Activated CD4-positive, alpha-beta T cell treated with anti-CD3 and anti-CD28 coated beads, Interleukin-2, Interleukin-4, amounts not matched to agents 100 ng/mL and 50 ng/mL, durations not matched to agents 16 hours and 8 hours (primary cell): ENCODE results near the gene DNAJC16.
"Not testable (repeated sequence)": the region's sequence is repeated elsewhere in the genome, so short reads cannot be mapped to it uniquely, and the experiment has no call there.

Experiments used
- DNase-seq: peaks from one replicate; pipeline ENCODE4 v3.0.0-alpha.2; 2020; ENCODE audit warnings: low spot score

The DNAJC16 gene

DNA sequence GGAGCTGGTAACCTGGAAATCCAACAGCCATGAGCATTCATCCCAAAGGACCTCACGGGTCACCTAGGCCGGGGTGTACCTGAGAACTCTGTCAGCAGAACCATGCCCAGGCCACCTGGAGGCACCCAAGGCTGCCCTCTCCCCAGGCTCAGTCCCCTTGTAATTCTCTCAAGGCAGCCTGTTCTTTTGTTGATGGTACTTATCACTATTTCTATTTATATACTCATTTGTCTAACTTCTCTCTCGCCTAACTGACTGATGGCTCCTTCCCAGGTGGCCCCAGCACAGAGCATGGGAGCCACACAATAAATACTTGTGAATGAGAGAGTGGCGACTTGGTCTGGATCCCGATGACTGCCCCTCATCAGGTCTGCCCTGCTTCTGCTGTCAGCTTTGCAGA is 19.4 kb upstream of the DNAJC16 start:
- no peak for DNase-seq

DNA sequence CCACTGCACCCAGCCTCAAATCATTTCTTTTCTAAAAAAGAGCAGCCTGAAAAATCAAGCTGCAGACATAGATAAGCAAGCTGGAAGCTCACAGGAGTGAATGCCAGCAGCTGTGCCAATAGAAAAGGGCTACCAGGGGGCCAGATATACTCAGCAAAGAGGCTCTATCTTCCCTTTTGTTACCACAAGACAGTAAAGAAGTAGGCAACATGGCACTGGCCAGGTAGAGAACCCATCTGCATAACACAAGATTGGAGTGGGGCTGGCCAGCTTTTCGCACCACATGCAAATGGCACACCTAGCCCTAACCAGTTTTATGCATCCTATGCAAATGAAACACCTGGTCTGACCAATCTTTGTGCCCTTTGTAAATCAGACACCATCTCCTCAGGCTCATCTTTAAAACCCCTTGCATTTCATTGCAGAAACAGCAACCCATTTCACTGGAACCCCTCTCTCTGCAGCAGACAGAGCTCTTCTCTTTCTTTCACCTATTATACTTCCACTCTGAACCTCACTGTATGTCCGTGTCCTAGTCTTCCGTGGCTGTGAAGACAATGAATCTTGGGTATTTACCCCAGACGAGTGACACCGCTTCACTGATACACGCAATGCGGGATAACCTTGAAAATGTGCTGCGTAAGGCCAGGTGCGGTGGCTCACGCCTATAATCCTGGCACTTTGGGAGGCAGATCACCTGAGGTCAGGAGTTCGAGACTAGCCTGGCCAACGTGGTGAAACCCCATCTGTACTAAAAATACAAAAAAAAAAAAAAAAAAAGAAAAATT is 17.8 kb upstream of the DNAJC16 start:
- no peak for DNase-seq

DNA sequence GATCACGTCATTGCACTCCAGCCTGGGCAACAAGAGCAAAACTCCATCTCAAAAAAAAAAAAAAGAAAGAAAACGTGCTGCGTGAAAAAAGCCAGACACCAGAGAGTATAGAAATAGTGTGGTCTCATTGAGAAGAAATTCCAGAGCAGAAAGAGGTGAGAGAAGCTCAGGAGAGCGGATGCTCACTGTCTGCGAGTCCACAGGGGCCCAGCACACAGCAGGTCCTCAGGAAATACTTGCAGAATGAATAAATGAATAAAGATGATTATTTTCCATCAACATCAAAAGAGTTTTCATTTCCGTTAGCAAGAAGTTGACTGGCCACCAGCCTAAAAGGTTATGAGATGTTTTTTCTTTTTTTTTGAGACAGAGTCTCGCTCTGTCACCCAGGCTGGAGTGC is 17.1 kb upstream of the DNAJC16 start:
- no peak for DNase-seq

DNA sequence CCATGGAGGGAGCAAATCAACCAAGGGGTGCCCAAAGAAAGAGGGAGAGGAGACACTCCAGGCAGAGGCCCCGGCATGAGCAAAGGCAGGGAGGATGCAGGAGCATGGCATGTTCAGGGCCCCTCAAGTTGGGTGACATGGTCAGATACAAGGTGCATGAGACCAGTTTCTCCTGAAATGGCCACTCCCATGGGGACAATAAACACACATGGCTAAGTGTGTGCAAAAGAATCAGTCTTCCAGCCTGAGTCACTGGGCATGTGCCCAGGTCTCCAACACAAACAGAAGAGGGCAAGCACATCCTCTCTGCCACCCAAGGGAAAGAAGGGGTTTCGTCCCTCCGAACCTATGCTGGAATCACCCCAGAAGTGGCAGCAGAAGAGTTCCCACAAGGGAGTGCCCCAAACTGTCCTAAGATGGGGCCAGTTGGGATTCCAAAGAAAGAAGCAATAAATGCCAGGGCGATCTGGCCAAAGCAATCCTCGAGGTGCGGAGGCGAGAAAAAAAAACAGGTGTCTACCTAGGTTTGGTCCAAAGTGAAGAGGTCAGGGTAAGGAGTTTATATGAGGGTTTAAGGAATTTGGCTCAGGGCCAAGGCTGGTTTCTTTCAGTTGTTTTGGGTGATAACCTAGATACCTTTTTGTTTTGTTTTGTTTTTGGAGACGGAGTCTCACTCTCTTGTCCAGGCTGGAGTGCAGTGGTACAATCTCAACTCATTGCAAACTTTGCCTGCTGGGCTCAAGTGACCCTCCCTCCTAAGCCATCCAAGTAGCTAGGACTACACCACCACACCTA is 15.8 kb upstream of the DNAJC16 start:
- no peak for DNase-seq

DNA sequence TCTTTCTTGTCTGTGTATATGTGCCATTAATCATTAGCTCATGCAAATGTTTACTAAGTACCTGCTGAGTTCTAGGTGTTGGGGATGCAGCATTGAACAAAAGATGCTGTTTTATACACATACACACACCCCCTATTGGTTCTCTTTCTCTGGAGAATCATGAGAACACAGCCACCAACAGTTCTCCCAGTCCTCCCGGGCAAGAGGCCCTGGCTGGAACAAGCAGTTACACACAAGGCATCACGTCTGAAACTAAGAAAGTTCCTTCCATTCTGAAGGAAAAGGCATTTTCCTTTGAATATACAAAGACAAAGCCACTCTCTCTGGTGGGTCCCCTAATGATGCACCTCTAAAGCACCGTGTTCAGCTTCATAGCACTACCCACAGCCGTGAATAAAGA is 13.5 kb upstream of the DNAJC16 start:
- no peak for DNase-seq

DNA sequence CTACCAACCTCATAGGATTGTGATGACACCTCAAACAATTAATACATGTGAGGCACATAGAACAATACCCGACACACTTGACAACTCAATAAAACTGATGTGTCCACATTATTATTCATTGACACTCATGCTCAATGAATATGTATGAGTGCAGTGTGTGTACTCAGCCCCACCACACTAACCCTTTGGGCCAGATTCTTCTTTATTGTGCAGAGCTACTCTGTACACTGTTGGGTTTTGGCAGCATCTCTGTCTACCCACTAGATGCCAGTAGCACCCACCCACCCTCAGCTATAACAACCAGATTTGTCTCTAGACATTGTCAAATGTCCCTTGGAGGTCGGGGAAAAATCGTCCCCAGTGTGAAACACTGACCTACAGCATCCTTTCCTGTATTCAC is 12.7 kb upstream of the DNAJC16 start:
- DNase-seq: no peak

DNA sequence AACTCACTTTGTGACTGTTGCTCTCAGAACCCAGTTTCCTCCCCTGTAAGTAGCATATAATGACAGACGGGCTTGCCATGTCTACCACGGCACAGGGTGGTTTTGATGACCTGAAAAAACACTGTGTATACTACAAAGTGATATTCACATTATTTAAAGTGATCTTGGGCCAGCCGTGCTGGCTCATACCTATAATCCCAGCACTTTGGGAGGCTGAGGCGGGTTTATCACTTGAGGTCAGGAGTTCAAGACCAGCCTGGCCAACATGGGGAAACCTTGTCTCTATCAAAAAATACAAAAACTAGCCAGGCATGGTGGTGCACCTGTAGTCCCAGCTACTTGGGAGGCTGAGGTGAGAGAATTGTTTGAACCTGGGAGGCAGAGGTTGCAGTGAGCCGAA is 12.1 kb upstream of the DNAJC16 start:
- DNase-seq: not testable (repeated sequence)

DNA sequence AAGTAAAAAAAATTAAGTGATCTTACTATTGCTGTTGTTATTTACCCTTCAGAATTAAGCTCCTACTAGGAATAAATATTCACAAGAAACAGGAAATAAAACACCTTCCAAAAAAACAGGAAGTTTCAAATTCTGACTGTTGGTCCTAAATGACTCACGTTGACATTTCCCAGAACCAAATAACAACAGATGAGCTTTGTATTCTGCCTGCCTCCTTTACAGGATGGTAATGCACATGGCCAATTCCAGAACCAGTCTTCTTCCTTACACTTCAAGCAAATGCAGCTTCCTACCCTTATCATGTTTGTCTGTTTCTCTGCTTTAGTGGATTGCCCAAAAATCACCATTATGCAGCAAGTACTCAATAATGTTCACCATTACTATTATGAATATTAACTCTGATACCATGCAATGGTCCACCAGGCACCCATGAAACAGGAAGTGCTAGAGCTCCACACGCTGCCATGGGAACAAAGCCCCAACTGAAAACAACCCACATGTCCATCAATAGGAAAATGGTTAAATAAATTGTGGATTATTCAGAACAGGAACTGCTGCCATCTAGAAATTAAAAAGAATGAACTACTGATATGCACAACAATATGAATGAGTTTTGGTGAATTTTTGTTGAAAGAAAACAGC is 11.5 kb upstream of the DNAJC16 start:
- DNase-seq: peak; percentile 56

DNA sequence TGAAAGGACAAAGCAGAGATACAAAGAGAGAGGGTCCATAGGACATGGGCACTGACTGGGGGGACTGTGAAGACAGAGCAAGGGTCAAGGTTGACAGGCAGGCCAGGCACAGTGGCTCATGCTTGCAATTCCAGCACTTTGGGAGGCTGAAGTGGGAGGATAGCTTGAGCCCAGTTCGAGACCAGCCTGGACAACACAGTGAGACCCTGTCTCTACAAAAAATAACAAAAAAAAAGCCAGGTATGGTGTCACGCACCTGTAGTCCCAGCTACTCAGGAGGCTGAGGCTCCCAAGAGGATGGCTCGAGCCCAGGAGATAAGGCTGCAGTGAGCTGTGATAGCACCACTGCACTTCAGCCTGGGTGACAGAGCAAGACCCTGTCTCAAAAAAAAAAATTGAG is 7.0 kb upstream of the DNAJC16 start:
- DNase-seq: no peak

DNA sequence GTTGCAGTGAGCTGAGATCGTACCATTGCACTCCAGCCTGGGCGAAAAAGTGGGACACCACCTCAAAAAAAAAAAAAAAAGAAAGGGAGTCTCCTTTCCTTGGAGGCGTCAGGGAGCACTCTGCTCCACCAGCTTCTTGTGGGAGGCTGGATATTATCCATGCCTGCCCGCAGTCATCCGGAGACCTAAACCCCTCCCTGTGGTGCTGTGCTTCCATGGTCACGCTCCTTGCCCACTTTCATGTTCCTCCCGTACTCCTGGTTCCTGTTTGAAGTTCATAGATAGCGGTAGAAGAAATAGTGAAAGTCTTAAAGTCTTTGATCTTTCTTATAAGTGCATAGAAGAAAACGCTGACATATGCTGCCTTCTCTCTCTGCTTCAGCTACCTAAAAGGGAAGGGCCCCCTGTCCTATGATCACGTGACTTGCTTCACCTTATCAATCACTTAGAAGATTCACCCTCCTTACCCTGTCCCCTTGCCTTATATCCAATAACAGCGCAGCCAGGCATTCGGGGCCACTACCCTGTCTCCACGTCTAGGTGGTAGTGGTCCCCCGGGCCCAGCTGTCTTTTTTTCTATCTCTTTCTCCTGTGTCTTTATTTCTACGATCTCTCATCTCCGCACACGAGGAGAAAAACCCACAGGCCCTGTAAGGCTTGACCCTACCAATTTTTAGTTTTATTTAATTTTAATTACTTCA is 5.3 kb upstream of the DNAJC16 start:
- not testable (repeated sequence) for DNase-seq

DNA sequence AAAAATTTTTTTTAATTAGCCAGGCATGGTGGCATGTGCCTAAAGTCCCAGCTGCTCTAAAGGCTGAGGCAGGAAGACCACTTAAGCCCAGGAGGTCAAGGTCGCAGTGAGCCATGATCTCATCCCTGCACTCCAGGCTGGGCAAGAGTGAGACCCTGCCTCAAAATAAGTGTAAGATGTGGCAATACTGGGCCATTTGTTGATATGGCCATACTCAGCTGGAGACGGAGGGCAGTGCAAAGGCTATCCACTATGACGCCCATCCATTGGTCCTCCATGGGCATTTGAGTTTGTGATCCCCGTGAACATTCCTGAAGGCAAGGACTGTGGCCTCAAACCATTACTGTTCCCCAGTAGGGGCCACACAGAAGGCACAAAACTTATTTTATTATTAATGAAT is 4.1 kb upstream of the DNAJC16 start:
- no peak for DNase-seq

DNA sequence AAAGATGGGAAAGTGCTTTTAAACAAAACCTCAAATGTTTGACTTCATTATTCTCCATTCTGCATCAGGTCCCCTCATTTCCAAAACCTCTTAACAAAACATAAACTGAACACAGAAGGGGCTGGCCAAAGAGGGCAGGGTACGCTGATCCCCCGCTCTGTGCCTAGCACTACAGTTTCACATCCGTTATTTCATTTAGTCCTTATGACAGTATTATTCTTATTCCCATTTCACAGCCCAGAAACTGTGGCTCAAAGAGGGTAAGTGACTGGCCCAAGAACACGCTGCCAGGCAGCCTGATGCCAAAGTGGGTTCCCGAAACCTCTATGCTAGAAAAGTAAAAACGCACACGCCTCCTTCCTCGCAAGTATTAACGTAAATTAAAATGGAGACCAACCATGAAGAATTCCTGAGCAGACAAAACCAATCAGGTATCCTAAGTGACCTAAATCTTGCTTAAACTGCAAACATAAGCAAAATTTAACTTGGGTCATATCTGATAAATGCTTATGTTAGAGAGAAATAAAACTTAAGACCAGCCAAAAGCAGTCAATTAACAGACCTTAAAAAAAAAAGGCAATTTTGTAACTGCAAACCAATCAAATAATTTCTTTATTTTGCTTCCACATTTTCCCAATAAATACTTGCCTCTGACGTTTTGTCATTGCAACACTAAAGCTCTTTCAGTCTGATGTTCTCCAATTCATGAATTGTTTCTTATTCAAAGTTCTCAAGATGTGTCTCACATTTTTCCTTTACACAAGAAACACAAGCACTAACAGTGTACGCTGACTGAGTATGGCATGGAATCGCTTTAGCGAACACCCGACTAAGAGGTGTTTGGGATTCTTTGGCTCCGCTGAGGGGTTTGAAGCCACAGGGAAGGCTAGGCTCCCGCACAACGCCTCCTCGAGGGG is 3.3 kb upstream of the DNAJC16 start:
- DNase-seq: no peak

DNA sequence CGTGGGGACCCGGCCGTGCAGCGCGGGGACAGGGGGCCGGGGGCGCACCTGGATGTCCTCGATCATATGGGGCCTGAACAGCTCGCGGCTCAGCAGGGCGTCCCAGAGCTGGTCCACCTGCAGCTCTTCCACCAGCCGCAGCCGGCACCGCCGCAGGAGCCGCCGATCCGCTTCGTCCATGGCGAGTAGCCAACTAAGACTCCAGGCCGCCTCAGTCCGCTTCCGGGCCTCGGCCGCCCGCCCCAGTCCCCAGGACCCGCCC is 2.7 kb upstream of the DNAJC16 start, which contains the start of gene CASP9:
Gene CASP9 (minus strand): TSS at position 195 of the 262 bp plus-strand sequence. CDS start 15 bp downstream, at position 180.
- DNase-seq: no peak

DNA sequence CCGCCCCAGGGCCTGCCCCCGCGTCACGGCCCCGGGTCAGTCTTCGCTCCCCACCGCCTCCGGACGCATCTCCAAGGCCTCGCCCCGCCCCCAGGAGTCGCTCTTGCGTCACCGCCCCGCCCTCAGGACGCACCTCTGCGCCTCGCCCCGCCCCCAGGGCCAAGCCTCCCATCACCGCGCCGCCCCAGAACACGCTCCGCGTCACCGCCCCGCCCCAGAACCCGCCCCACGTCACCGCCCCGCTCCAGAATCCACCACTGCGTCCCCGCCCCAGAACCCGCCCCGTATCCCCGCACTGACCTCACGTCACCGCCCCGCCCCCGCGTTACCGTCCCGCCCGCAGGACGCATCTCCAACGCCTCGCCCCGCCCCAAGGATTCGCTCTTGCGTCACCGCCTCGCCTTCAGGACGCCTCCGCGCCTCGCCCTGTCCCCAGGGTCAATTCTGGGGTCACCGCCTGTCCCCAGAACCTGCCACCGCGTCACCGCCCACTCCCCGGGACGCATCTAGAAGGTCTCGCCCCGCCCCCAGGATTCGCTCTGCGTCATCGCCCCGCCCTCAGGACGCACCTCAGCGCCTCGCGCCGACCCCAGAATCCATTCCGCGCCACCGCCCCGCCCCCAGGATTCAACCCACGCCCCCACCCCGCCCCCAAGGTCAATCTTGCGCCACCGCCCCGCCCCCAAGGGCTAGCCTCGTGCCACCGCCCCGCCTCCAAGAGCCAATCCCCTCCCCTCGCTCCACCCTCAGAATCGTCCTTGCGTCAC is 2.2 kb upstream of the DNAJC16 start:
- peak; percentile 100 for DNase-seq

DNA sequence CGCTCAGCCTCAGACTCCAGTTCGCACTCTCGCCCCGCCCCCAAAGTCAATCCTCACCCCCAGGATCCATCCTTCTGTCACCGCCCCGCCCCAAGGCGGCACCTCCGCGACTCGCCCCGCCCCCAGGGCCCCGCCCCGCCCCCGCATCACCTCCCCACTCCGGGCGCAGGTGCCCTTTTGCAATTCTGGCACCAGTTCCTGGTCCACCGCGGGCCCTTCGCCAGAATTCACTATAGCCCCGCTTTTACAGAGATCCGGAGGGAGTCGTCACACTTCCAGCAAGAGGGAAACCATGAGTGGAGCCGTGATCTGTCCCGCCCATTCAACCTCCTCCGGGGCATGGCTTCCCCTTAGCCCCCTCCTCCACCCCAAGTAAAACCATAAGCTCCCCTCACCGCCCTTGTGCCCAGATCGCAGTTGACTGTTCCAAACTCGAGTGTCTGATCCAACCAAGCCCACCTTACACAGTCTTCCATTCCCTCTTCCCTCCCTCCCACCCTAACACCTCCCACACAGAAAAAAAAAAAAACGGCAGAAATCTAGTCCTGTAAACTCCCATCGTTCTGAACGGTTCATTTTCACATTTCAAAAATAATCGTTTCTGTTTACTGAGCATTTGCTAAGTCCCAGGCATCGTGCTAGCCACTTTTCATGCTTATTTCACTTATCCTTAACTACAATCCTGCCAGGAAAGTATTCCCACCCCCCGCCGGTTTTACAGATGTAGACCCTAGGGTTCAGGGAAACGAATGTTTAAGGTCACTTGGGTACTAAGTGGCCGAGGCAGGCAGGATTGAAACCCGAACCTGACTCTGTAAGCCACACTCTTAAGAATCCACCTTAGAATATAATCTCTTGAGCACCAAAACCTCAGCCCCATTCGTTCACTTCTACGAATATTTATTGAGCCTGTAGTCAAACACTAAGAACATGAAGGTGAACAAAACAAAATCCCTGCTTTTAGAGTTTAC is 1.3 kb upstream of the DNAJC16 start:
- DNase-seq: no peak

DNA sequence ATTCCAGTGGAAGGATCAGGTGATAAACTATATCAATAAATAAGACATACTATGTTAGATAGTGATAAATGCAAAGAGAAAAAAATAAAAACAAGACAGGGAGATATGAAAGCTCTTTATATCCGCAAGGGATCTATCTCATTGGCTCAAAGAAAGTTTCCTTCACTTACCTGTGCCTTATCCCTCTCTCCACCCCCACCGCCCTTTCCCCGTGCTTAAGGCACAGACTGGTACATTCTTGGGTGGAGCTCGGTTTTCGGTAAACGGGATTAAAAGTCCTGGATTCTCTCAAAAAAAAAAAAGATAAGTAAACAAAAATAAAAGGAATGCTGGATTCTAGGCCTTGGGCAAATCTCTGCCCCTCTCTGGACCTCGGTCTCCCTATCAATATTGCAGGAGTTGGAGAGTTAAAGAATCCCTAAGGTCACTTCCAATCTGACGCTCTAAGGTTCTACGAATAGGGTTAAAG is 593 bp upstream of the DNAJC16 start:
- no peak for DNase-seq

DNA sequence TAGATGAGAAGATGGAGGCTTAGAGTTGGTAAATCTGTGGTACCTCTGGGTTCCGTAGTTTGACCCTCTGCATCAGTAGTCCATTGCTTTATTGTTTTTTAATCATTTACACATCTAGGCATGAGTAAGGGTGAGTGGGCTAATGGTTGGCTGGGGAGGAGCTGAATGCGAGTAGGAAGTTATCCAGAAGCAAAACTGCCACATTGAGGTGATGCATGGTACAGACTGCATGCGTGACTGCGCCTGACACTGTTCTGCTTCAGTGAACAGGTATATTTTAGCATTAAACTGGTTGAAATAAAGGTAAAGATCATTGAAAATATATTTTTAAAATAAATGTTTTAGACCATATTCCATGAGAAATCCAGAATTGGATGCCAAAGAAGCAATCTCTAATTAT is 4.4 kb downstream of the DNAJC16 start:
- DNase-seq: no peak

DNA sequence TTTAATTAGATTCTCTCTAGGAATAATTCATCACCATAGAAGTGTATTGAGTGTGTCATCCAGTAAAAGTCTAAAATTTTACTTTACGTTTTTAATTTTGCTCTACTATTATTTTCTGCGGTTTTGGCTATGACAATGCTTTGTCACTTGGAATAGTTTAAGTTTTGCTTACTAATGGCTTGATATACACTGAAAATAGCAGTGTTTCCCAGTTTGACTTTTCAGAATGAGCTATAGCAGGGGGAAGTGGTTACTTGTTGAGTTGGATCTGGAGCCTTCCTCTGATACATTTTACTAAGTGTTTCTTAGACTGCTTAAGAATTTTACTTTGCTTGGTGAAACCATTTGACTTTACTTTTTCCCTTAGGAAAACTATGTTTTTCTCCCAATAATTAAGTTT is 5.0 kb downstream of the DNAJC16 start:
- peak; percentile 47 for DNase-seq

DNA sequence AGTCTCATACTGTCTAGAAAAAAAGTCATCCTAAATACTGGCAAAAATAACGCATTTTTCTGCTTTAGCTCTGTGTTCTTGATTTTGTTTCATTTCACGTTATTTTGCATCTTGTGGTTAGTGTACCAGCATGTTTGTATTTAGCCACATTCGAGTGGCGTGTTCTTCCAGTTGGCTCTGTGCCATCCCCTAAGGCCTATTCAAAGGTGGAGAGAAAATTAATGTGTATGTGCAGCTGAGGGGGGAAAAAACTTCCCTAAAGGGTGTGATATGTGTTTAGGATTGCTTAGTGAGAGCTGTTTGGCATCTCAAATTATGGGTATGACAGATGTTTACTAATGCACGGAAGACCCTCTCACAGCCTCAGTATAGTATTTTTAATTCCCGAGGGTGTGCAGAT is 12.1 kb downstream of the DNAJC16 start:
- DNase-seq: no peak
